Nephron (organoid): Measurements from ENCODE around the gene THOC2.
A peak's percentile ranks its signal among the peaks of the same experiment; 100 is the strongest.
"Not testable (repeated sequence)": the region's sequence is repeated elsewhere in the genome, so short reads cannot be mapped to it uniquely, and the experiment has no call there.

Experiments
- H3K27ac Mint-ChIP-seq, 3 experiments: 2 replicates each; pipeline ENCODE4 v1.8.0; 2020; ENCODE audit warnings: mixed read lengths in 3 of 3, mild to moderate bottlenecking in 2 of 3, moderate library complexity in 1 of 3
- H3K27me3 Mint-ChIP-seq: 2 replicates; pipeline ENCODE4 v1.8.0; 2021; ENCODE audit warnings: low read depth, mild to moderate bottlenecking, moderate library complexity, mixed read lengths
- H3K36me3 Mint-ChIP-seq: 2 replicates; pipeline ENCODE4 v1.8.0; 2020; ENCODE audit warnings: low read depth, mixed read lengths
- H3K4me1 Mint-ChIP-seq: 2 replicates; pipeline ENCODE4 v1.8.0; 2020; ENCODE audit warnings: mixed read lengths
- H3K4me3 Mint-ChIP-seq, 3 experiments: 2 replicates each; pipeline ENCODE4 v1.8.0; 2020; ENCODE audit warnings: mild to moderate bottlenecking in 3 of 3, mixed read lengths in 3 of 3, moderate library complexity in 2 of 3
- H3K9me3 Mint-ChIP-seq: 2 replicates; pipeline ENCODE4 v1.8.0; 2020; ENCODE audit warnings: mixed read lengths
- TF ChIP-seq, protein P1 (sequence below), 3 experiments: fragments of 200-600 bp; sonication (generic); IDR thresholded peaks; one replicate each; pipeline ENCODE4 v1.5.0; 2021; ENCODE audit warnings: antibody characterized with exemption in 3 of 3; ENCODE audit not compliant: unreplicated experiment in 3 of 3

Gene THOC2

DNA sequence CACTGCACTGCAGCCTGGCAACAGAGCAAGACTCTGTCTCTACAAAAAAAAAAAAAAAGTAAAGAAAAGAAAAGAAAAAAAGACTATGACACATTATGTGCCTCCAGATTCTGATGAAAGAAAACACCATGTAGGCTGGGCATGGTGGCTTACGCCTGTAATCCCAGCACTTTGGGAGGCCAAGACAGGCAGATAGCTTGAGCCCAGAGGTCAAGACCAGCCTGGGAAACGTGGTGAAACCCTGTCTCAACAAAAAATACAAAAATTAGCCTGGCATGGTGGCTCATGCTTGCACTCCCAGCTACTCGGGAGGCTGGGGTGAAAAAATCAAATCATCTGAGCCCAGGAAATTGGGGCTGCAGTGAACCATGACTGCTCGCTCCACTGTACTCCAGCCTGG, 19.4 kb downstream of the THOC2 start:
- no peaks in the 10 kb centered on the region for H3K4me1 Mint-ChIP-seq
- peaks cover 17% of the 10 kb centered on the region for H3K36me3 Mint-ChIP-seq
- H3K4me3 Mint-ChIP-seq, result no peak overlapping the region
- peaks cover 18% of the 10 kb centered on the region for H3K9me3 Mint-ChIP-seq
- H3K27ac Mint-ChIP-seq, result peak overlapping the region in 1 of 3 experiments; percentile 61
- TF ChIP-seq, protein P1, sequence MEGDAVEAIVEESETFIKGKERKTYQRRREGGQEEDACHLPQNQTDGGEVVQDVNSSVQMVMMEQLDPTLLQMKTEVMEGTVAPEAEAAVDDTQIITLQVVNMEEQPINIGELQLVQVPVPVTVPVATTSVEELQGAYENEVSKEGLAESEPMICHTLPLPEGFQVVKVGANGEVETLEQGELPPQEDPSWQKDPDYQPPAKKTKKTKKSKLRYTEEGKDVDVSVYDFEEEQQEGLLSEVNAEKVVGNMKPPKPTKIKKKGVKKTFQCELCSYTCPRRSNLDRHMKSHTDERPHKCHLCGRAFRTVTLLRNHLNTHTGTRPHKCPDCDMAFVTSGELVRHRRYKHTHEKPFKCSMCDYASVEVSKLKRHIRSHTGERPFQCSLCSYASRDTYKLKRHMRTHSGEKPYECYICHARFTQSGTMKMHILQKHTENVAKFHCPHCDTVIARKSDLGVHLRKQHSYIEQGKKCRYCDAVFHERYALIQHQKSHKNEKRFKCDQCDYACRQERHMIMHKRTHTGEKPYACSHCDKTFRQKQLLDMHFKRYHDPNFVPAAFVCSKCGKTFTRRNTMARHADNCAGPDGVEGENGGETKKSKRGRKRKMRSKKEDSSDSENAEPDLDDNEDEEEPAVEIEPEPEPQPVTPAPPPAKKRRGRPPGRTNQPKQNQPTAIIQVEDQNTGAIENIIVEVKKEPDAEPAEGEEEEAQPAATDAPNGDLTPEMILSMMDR (IDR thresholded peaks at IDR 0.05; ENCODE audit: unreplicated experiment in 3 of 3), result no peak
- H3K27me3 Mint-ChIP-seq, result no peaks in the 10 kb centered on the region

DNA sequence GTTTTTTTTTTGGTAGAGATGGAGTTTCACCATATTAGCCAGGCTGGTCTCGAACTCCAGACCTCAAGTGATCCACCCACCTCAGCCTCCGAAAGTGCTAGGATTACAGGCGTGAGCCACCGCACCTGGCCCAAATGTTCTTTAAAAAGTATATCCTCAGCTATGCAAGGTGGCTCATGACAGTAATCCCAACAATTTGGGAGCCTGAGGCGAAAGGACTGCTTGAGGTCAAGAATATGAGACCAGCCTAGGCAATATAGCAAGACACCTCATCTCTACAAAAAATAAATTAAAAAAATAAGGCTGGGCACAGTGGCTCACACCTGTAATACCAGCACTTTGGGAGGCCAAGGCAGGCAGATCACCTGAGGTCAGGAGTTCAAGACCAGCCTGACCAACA, 21.7 kb downstream of the THOC2 start:
- not testable (repeated sequence) for H3K4me3 Mint-ChIP-seq, H3K27me3 Mint-ChIP-seq, H3K27ac Mint-ChIP-seq, H3K4me1 Mint-ChIP-seq, H3K9me3 Mint-ChIP-seq
- H3K36me3 Mint-ChIP-seq, result peaks cover 11% of the 10 kb centered on the region

DNA sequence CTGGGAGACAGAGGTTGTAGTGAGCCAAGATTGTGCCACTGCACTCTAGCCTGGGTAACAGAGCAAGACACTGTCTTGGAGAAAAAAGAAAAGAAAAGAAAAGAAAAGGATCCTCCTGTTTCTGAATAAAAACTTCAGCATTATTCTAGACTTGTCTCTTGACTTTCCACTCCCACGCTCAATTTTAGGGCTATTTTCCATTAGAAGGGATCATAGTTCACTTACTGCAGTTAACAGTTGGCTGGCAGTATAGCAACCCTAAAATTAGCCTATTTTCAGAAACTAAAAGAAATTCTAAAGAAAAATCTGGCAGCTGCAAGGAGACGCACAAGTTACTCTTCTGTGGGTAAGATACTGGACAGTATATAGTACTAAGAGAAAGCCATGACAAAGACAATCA, 28.1 kb downstream of the THOC2 start:
- TF ChIP-seq, protein P1 (IDR thresholded peaks at IDR 0.05; ENCODE audit: unreplicated experiment in 3 of 3), result no peak
- peaks cover 3% of the 10 kb centered on the region for H3K27me3 Mint-ChIP-seq
- peak overlapping the region in 1 of 3 experiments; percentile 26 for H3K27ac Mint-ChIP-seq
- peaks cover 12% of the 10 kb centered on the region for H3K36me3 Mint-ChIP-seq
- no peak overlapping the region for H3K4me3 Mint-ChIP-seq
- H3K9me3 Mint-ChIP-seq, result no peaks in the 10 kb centered on the region
- H3K4me1 Mint-ChIP-seq, result no peaks in the 10 kb centered on the region

DNA sequence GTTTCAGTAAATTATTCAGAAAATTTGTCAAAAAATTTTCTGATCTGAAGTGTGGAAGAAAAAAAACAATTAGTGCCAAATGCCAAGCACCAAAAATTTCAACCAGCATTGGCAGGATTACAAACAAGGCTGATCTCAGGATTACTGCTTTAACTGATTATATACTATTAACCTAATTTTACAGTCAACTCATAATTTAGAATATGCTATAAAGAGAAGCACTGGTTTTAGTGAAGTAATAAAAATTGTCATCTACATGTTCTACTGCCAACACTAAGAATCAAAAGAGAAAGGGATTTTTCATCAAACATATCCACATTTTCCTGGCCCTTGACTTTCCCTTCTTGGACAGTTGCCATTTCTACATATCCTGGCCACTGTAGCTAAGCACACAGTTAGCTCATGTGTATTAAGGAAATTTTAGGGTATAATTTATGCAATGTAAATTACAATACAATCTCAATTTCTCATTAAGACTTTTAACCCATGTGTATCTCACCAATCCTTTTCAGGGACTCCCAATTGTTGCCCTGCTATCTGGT, 33.8 kb downstream of the THOC2 start:
- Mint-ChIP-seq H3K4me1 (no peaks in the 10 kb centered on the region), H3K27ac (no peak overlapping the region), H3K36me3 (peaks cover 9% of the 10 kb centered on the region), H3K27me3 (peaks cover 3% of the 10 kb centered on the region), H3K9me3 (no peaks in the 10 kb centered on the region), H3K4me3 (no peak overlapping the region)
- TF ChIP-seq, protein P1 (IDR thresholded peaks at IDR 0.05; ENCODE audit: unreplicated experiment in 3 of 3), result no peak

DNA sequence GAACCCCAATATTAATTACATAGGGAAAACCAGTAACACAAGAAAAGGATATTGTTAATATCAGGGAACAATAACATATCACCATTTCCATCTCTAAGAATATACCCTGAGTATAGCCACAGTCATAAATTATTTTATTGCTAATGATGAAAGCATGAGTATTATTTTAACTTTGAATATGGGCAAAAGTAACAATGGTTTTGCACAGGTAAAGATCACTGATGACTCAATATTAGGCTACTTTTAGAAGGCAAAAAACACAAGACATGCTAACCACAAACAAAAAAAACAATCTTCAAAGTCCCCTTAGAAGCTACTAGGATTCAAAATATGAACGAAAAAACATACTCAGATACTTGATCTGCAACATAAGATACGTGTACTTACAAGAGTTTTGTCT, 36.5 kb downstream of the THOC2 start:
- H3K4me3 Mint-ChIP-seq, result no peak overlapping the region
- no peaks in the 10 kb centered on the region for H3K4me1 Mint-ChIP-seq
- TF ChIP-seq, protein P1 (IDR thresholded peaks at IDR 0.05; ENCODE audit: unreplicated experiment in 3 of 3), result no peak
- no peaks in the 10 kb centered on the region for H3K9me3 Mint-ChIP-seq
- H3K36me3 Mint-ChIP-seq, result peaks cover 9% of the 10 kb centered on the region
- no peak overlapping the region for H3K27ac Mint-ChIP-seq
- H3K27me3 Mint-ChIP-seq, result peaks cover 3% of the 10 kb centered on the region

DNA sequence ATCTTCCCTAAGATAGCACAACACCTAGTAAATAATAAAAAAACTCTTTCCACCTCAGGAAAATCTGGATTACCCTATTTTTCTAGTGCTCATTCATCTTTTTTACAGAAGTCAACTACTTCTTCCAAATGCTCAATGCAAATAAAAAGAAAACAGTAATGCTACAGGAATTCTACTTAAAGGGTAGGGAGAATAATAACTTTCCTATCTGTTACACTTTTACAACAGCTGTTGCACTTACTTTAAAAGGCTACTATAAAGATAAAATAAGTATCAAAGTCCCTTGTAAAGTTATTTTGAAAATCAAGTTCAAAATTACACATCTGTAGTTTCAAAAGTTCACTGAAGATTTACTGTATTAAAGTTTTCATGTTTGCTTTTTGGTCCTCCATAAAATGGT, 37.6 kb downstream of the THOC2 start:
- H3K36me3 Mint-ChIP-seq, result peaks cover 13% of the 10 kb centered on the region
- no peaks in the 10 kb centered on the region for H3K9me3 Mint-ChIP-seq
- peaks cover 3% of the 10 kb centered on the region for H3K27me3 Mint-ChIP-seq
- TF ChIP-seq, protein P1 (IDR thresholded peaks at IDR 0.05; ENCODE audit: unreplicated experiment in 3 of 3), result no peak
- H3K4me3 Mint-ChIP-seq, result no peak overlapping the region
- H3K27ac Mint-ChIP-seq, result no peak overlapping the region
- no peaks in the 10 kb centered on the region for H3K4me1 Mint-ChIP-seq
